WTC11 (cell line): ENCODE results near the gene LSM3. TPM values are rescaled to one million over a fixed set of nuclear protein-coding genes. Genes with fewer than 3 reads are reported as not detected.

Experiments used
- ARID4B ChIP-seq: sonication (generic); formaldehyde crosslinking; IDR thresholded peaks from 2 replicates; pipeline ENCODE4 v1.8.0; 2023; ENCODE audit warnings: missing genetic modification reagents, mild to moderate bottlenecking, borderline replicate concordance
- CDX4 ChIP-seq: fragments of 250-450 bp; sonication (Bioruptor Pico); IDR thresholded peaks from 2 replicates; pipeline ENCODE4 v1.9.0; 2021; ENCODE audit warnings: moderate library complexity, mild to moderate bottlenecking, inconsistent platforms, borderline replicate concordance
- CTCF ChIP-seq: fragments of 200-600 bp; IDR thresholded peaks from 2 replicates; pipeline ENCODE4 v1.8.0; 2022; ENCODE audit warnings: antibody characterized with exemption
- FOXP4 ChIP-seq: sonication (generic); formaldehyde crosslinking; IDR thresholded peaks from 2 replicates; pipeline ENCODE4 v1.8.0; 2022; ENCODE audit warnings: mild to moderate bottlenecking, missing genetic modification reagents
- GTF2I ChIP-seq: fragments of 250-450 bp; sonication (Bioruptor Pico); conservative IDR thresholded peaks from 2 replicates; pipeline ENCODE4 v1.4.0; 2021; ENCODE audit warnings: mild to moderate bottlenecking
- KAT7 ChIP-seq: sonication (generic); formaldehyde crosslinking; IDR thresholded peaks from 2 replicates; pipeline ENCODE4 v1.8.1; 2023; ENCODE audit warnings: missing genetic modification reagents, mild to moderate bottlenecking, borderline replicate concordance
- MAX ChIP-seq: sonication (generic); formaldehyde crosslinking; IDR thresholded peaks from 2 replicates; pipeline ENCODE4 v1.8.0; 2022; ENCODE audit warnings: mild to moderate bottlenecking, missing genetic modification reagents
- NFATC4 ChIP-seq: fragments of 250-450 bp; sonication (Bioruptor Pico); IDR thresholded peaks from 2 replicates; pipeline ENCODE4 v1.9.0; 2021; ENCODE audit warnings: mild to moderate bottlenecking
- STAT6 ChIP-seq: sonication (generic); formaldehyde crosslinking; conservative IDR thresholded peaks from 2 replicates; pipeline ENCODE4 v1.8.1; 2023; ENCODE audit warnings: mild to moderate bottlenecking, low read depth, missing genetic modification reagents, moderate library complexity
- ZNF232 ChIP-seq: sonication (generic); formaldehyde crosslinking; IDR thresholded peaks from 2 replicates; pipeline ENCODE4 v1.8.0; 2022; ENCODE audit warnings: mild to moderate bottlenecking, missing genetic modification reagents
- ZNF281 ChIP-seq: sonication (generic); formaldehyde crosslinking; IDR thresholded peaks from 2 replicates; pipeline ENCODE4 v1.8.0; 2023; ENCODE audit warnings: mild to moderate bottlenecking, missing genetic modification reagents
- ZNF532 ChIP-seq: fragments of 250-450 bp; sonication (Bioruptor Pico); IDR thresholded peaks from 2 replicates; pipeline ENCODE4 v1.9.0; 2021; ENCODE audit warnings: mild to moderate bottlenecking, borderline replicate concordance
- ZSCAN18 ChIP-seq: fragments of 250-450 bp; sonication (Bioruptor Pico); IDR thresholded peaks from 2 replicates; pipeline ENCODE4 v2.1.2; 2022; ENCODE audit warnings: mild to moderate bottlenecking, moderate library complexity
- total RNA-seq: library from RNA; stranded (reverse); gene quantifications from 3 replicates; pipeline ENCODE4 v1.2.3, GENCODE V29; 2021

LSM3 gene
- total RNA-seq, 1 experiment from 2014 or later = 21.4 TPM

GRCh38 chr3:14216257-14217048 is 37.8 kb downstream of the LSM3 start (continued):
- no peak for TF ChIP-seq STAT6 (CRISPR knock-in tag)
- no peak for TF ChIP-seq CDX4 (CRISPR knock-in tag)
- TF ChIP-seq GTF2I (CRISPR knock-in tag) = no peak
- TF ChIP-seq ZNF281 (CRISPR knock-in tag) = no peak
- TF ChIP-seq FOXP4 = 0 out of 2 replicates have a peak, but pooled peaks have one; percentile 62
- TF ChIP-seq CTCF = peak; percentile 26; the same call in 1 of the 2 replicates
- TF ChIP-seq NFATC4 (CRISPR knock-in tag) = no peak
- no peak for TF ChIP-seq ZSCAN18 (CRISPR knock-in tag)
- no peak for TF ChIP-seq KAT7 (CRISPR knock-in tag)
- 0 out of 2 replicates have a peak, but pooled peaks have one; percentile 39 for TF ChIP-seq ZNF232 (CRISPR knock-in tag)
- no peak for TF ChIP-seq ZNF532 (CRISPR knock-in tag)
- TF ChIP-seq ARID4B = no peak
- peak; percentile 88 for TF ChIP-seq MAX
